Ramos (cell line): ENCODE data around the gene RASAL1.

Source experiments
- in situ Hi-C: fragments of 300-500 bp; cut with MboI; formaldehyde crosslinking; loops from one replicate; pipeline ENCODE4 v1.14.3; 2022; ENCODE audit warnings: low sequenced_read_pairs; ENCODE audit not compliant: unreplicated experiment

RASAL1 gene, protein sequence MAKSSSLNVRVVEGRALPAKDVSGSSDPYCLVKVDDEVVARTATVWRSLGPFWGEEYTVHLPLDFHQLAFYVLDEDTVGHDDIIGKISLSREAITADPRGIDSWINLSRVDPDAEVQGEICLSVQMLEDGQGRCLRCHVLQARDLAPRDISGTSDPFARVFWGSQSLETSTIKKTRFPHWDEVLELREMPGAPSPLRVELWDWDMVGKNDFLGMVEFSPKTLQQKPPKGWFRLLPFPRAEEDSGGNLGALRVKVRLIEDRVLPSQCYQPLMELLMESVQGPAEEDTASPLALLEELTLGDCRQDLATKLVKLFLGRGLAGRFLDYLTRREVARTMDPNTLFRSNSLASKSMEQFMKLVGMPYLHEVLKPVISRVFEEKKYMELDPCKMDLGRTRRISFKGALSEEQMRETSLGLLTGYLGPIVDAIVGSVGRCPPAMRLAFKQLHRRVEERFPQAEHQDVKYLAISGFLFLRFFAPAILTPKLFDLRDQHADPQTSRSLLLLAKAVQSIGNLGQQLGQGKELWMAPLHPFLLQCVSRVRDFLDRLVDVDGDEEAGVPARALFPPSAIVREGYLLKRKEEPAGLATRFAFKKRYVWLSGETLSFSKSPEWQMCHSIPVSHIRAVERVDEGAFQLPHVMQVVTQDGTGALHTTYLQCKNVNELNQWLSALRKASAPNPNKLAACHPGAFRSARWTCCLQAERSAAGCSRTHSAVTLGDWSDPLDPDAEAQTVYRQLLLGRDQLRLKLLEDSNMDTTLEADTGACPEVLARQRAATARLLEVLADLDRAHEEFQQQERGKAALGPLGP

DNA sequence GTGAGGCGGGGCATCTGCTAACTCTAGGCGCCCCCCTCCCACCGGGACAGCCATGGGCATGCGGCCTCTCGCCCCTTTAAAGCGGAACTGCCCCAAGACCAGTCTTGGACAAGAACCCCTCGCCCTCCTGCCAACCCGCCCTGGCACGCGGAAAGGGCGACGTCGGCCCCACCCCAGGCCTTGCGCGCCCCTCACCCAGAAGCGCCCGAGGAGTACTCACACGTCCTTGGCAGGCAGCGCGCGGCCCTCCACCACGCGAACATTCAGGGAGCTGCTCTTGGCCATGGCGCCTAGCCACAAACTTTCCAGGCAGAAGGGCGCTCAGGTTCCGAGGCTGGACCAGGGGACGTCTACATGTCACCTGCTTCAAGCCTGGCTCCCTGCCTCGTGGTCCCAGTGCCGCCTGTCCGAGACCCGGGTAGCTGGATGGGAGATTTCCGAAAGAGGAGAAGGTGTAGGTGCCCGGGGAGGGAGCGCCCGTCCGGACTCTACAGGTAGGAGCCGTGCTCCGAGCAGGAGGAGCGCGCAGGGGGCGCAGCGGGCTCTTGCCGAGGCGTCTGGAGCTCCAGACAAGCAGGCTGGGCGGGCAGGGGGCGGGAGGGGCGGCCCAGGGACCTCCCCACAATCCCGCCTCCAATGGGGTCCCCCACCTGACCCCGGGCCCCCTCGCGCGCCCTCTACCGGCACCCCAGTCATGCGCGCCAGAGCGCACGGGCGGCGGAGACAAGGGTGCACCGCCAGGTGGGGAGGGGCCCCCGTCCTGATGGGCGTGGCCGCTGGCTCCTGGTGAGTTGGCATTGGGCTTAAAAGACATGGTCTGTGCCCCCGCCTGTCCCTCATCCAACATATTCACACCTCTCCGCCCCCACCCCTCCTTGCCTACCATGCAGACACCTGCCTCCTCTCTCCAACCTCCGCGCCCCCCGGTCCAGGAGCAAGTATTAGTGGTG, at the start of gene RASAL1:
RASAL1 (minus strand) TSS at position 584 of the 950 bp plus-strand sequence; CDS start at position 285, 299 bp downstream.
- in situ Hi-C loops, result no loop called here

DNA sequence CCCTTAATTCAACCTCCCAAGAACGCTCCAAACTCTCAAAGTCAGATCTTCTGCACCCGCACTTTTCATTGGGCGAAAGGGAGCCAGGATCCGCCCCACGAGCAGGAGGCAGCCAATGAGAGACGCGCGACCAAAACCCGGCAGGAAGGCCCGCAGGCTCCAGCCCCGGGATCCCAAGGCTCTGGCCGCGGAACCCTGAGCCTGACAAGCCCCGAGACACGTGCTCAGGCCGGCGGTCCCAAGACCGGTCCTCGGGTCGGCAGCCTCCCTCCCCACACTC, 49.3 kb upstream of the RASAL1 start:
- in situ Hi-C loops, result loop anchor here (5.0 kb wide), 1 partner anchor 188 kb away; no protein-coding TSS in a partner anchor

DNA sequence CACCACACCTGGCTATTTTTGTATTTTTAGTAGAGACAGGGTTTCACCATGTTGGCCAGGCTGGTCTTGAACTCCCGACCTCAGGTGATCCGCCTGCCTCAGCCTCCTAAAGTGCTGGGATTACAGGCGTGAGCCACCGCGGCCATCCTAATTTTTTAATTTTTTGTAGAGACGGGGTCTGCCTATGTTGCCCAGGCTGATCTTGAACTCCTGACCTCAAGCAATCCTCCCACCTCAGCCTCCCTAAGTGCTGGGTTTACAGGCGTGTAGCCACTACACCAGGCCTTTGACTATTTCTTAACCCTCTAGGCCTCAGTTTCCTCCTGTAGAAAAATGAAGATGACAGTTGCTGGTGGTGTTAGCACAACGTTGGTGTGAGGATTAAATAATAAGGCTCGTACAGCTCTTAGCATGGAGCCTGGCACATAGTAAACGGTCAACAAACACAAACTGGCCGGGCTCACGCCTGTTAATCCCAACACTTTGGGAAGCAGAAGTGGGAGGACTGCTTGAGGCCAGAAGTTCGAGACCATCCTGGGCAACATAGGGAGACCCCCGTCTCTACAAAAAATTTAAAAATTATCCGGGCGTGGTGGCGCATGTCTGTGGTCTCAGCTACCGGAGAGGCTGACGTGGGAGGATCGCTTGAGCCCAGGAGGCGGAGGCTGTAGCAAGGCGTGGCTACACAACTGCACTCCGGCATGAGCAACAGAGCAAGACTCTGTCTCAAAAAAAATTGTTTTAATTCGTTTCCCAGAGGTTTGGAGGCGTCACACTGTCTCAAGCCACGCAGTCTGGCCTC, 48.7 kb upstream of the RASAL1 start:
- in situ Hi-C loops, result loop anchor here (5.0 kb wide), 1 partner anchor 187 kb away; no protein-coding TSS in a partner anchor

DNA sequence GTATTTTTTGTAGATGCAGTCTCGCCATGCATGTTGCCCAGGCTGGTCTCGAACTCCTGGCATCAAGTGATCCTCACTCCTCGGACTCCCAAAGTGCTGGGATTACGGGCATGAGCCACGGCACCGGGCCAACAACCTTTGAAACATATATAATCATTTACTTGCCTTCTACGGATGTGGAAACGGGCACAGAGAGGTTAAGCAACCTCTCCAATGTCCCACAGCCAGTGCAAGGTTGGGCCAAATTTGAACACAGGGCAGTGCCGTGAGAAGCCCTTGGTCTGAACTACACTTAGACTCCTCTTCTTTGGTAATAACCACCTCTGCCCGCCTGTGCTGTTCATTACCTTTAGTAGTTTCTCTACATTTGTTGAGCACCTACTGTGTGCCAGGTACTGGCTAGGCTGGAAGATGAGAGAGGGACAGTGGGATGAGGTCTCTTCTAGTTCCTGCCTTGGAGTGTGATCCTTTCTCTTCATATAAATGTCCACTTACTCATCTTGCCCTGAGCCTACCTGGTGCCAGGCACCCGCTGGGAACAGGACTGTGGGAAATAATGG, 47.5 kb upstream of the RASAL1 start:
- in situ Hi-C loops, result loop anchor here (5.0 kb wide), 1 partner anchor 186 kb away; no protein-coding TSS in a partner anchor

DNA sequence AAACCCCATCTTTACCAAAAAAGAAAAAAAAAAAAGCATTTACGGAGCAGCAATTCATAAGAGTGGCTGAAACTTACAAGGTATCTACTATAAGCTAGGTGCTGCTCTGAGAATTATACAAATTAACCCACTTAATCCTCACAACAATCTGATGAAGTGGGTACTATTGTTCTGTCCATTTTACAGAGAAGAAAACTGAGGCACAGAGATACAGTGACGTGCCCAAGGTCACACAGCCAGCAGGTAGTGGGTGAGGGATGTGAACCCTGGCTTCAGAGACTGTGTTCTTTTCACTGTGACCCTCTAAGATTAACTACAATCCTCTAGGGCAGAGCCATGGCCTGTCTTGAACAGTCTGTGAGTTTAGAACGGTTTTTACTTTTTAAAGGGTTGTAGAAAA, 46.4 kb upstream of the RASAL1 start:
- in situ Hi-C loops, result loop anchor here (5.0 kb wide), 1 partner anchor 185 kb away; no protein-coding TSS in a partner anchor

DNA sequence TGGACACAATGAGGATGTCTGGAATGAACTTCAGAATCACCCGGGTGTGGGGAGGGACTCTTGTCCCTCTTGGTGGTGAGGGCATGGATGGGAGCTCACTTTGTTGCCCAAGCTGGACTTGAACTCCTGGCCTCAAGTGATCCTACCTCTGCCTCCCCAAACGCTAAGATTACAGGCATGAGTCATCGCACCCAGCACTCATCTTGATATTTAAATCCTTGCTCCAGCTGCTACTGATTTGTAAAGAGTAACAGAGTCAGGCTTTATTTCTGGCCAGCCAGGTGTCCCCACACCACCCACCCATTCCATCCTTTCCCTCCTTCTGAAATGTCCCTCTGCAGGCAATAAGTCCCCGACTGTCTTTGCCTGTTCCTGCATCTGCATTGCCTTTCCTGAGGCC, 44.8 kb upstream of the RASAL1 start:
- in situ Hi-C loops, result loop anchor here (5.0 kb wide), 1 partner anchor 183 kb away; no protein-coding TSS in a partner anchor

DNA sequence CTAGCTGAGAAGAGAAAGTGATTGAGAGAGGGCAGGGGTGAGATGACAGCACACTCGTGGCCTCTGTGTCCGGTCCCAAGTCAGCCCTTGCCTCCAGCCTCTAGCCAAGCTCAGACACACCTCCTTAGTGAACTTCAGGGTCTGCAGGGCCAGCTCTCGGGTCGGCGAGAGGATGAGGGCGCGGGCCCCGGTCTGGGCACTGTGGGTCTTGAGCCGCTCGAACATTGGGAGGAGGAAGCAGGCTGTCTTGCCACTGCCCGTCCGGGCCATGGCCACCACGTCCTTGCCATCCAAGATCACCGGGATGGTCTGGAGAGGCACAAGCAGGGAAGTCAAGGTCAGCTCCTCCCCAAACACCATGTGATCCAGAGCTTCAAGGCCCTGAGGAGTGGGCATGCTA, 43.5 kb upstream of the RASAL1 start:
- in situ Hi-C loops, result no loop called here

DNA sequence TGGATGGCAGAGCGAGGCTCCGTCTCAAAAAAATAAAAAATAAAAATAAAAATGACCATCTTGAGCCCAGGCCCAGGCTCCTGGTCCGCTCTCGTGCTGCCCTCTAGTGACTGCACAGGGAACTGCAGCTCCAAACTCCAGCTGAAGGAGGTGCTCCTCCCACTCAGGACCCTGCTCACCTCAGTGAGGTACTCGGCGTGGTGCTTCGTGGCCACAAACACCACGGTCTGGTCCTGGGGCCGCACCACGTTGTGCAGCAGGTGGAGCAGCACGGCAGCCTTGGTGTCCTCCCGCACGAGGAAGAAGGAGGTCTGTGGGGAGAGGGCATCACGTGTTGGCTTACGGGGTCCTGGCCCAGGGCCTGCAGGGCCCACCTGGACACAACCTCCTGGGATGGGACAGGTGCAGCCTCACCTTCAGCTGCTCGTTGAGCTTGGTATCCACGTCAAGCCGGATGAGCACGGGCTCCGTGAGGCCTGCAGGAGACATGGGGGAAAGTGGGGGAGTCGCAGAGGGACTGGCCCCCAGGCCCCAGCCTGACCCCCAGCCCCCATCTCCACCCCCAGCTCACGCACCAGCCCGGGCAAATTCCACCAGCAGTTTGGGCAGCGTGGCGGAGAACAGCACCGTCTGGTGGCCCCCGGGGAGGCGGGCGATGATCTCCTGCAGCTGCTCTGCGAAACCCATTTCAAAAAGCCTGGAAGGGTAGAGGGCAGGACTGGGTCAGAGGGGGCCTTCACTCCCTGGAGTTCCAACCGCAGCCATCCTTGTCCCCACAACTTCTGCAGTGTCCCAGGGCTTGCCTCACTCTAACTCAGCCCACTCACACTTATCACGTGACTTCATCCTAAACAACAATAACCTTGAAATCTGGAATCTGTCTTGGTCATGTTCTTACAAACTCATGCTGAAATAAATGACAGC, 39.2 kb upstream of the RASAL1 start:
- in situ Hi-C loops, result loop anchor here (5.0 kb wide), 1 partner anchor 127 kb away; no protein-coding TSS in a partner anchor

DNA sequence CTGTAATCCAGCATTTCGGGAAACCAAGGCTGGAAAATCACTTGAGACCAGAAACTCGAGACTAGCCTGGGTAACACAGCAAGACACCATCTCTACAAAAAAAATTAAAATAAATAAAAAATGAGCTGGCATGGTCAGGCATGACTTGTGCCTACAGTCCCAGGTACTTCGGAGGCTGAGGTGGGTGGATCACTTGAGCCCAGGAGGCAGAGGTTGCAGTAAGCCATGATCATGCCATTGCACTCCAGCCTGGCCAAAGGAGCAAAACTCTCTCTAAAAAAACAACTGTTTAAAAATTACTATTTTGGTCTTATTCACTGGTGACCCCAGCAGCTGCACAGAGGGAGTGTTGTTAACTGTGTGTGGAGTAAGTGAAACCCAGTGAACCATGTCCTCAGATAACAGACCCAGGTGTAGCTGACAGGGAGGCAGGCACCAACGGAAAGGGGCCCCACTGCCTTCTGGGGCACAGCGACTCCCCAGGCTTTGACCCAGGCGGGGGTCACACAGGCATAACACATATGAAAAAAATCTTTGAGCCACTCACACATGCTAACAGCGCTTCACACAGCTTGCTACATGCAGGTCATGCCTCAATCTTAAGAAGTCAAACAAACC, 37.6 kb upstream of the RASAL1 start:
- in situ Hi-C loops, result loop anchor here (5.0 kb wide), 1 partner anchor 126 kb away; no protein-coding TSS in a partner anchor

DNA sequence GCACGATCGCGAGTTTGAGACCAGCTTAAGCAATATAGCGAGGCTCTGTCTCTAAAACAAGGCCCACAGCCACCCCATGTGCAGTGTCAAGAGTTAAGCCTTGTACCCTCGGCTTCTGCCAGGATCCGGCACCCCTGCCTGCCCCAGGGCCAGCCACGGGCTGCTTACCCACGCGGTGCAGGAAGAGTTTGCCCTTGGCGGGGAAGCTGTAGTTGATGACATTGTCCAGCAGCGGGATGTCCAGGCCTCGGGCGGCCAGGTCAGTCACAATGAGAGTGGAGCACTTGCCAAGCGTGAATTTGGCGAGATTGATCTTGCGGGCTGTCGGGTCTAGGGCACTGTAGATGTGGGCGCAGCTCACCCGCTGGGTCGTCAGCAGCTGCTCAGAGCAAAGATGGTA, 36.6 kb upstream of the RASAL1 start:
- in situ Hi-C loops, result loop anchor here (5.0 kb wide), 1 partner anchor 125 kb away; no protein-coding TSS in a partner anchor

DNA sequence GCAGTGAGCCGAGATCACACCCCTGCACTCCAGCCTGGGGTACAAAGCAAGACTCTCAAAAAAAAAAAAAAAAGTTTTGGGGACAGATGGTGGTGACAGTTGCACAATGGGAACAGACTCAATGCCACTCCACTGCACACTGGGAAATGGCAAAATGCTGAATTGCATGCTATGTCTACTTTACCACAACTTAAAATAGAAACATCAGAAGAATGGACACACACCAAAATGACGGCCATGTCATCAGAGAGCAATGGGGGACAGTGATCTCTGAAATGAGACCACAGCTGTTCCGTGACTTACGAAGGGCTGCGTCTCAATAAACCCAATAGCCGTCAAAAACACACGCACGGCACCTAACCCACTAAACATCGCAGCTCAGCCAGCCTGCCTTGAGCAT, 36.0 kb upstream of the RASAL1 start:
- in situ Hi-C loops, result loop anchor here (5.0 kb wide), 1 partner anchor 124 kb away; no protein-coding TSS in a partner anchor

DNA sequence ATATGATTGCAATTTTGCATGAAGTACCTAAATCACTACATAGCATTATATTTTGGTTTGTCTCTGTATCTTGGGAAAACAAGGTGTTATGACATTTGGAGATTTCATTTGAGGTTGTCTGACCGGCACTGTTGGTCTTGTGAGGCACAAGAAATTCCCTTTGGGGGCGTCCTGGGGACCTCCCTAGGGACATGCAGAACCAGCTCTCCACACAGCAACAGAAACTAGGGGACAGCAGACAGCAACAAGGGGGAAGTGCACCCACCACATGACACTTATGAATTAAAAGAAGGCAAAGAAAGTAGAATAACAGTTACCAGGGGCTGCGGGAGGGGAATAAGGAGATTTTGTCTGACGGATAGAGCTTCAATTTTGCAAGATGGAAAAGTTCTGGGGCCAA, 35.4 kb upstream of the RASAL1 start:
- in situ Hi-C loops, result loop anchor here (5.0 kb wide), 1 partner anchor 124 kb away; no protein-coding TSS in a partner anchor

DNA sequence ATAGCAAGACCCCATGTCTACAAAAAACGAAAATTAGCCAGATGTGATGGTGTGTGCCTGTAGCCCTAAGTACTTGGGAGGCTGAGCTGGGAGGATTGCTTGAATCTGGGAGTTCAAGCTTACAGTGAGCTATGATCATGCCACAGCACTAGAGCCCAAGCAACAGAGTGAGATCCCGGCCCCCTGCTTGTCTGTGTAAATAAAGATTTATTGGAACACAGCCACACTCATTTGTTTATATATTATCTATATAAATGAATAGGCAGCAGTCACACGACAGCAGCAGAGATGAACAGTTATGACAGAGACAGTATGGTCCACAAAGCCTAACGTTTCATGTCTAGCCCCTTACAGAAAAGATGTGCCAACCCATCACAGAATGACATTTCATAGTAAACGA, 34.9 kb upstream of the RASAL1 start:
- in situ Hi-C loops, result loop anchor here (5.0 kb wide), 1 partner anchor 123 kb away; no protein-coding TSS in a partner anchor

DNA sequence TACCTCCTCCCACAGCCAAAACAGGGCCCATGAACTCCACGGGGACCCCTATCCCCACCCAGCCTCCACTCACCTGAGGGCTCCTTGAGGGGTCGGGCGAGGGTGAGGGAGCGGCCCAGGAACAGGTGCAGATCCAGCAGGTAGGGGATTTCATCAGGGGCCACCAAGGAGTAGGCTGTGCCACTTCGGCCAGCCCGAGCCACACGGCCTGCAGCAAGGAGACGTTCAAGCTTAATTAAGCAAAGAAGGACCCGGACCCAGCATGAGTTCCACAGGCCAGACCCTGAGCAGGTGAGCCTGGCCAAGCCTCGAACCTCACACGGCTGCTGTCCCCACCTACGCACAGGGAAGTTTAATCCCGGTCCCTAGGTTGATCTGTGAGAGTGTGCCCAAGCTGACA, 34.1 kb upstream of the RASAL1 start:
- in situ Hi-C loops, result loop anchor here (5.0 kb wide), 1 partner anchor 122 kb away; no protein-coding TSS in a partner anchor

DNA sequence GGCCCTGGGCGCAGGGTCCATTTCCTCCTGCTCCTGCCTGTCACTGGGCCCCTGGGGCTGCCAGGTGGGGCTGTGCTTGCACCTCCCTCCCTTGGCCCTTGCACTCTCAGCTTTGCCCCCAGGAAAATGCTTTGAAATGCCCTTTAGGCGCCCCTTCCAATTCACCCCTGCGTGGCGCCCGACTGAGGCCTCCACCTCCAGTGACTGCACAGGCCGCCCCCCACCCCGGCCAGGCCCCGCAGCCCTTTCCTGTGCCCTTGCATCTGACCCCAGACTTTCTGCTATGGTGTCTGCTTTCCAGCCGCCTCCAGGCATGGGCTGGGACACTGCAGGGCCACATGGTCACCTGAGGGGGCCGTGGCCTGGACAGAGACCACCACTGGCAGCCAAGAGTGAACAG, 32.3 kb upstream of the RASAL1 start:
- in situ Hi-C loops, result no loop called here

DNA sequence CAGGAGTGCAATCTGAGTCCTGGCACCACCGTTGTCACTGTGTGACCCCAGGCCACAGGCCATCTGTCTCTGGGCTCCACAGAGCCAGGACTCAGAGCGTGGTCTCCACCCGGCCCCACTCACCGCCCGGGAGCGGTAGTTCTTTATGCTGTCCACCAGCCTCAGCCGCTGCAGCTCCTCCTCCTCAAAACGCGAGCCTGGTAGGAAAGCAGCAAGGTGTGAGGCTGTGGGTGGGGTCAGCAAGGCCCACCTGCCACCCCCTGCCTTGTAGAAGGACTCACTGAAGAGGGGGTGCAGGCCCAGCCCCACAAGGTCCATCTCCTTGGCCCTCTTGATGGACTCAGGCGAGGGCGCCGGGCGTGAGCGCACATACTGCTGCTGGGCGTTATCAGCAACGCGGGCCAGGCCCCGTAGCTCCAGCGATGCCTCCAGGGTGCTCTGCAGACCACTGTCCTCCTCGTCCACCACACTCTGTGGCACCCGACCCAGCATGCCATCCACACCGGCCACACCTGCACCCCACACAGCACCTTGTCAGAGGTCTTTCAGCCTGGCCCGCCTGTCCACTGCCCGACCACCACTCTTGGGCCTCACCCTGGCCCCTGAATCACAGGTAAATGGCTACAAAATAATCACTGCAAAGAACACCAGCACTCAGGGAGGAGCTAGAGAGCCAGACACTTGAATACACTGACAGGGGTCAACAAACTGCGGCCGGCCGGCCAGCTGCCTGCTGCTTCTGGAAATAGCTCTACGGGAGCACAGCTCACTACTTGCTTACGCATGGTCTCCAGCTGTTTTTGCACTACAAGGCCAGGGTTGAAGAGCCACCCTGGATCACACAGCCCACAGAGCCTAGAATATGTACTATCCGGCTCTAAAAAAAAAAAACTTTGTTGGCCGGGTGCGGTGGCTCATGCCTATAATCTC, 30.2 kb upstream of the RASAL1 start:
- in situ Hi-C loops, result no loop called here
